HepG2 (cell line): Measurements from ENCODE around the gene LAMB2. TPM values are rescaled to one million over a fixed set of nuclear protein-coding genes. Genes with fewer than 3 reads are reported as not detected.

Experiments
- ADNP ChIP-seq: sonication (generic); formaldehyde crosslinking; IDR thresholded peaks from 2 replicates; pipeline ENCODE4 v1.4.0; 2020; ENCODE audit warnings: missing genetic modification reagents
- ELK4 ChIP-seq: sonication (generic); formaldehyde crosslinking; IDR thresholded peaks from 2 replicates; pipeline ENCODE4 v1.9.0; 2021; ENCODE audit warnings: missing genetic modification reagents, borderline replicate concordance
- HDAC1 ChIP-seq: sonication (generic); formaldehyde crosslinking; IDR thresholded peaks from 2 replicates; pipeline ENCODE4 v1.5.1; 2020; ENCODE audit warnings: mild to moderate bottlenecking, missing genetic modification reagents
- MAX ChIP-seq: IDR thresholded peaks from 2 replicates; pipeline ENCODE4 v1.6.1; 2012; ENCODE audit warnings: inconsistent platforms
- PRMT3 ChIP-seq: sonication (generic); formaldehyde crosslinking; IDR thresholded peaks from 2 replicates; pipeline ENCODE4 v1.8.1; 2022; ENCODE audit warnings: low read depth, mild to moderate bottlenecking, moderate library complexity, missing genetic modification reagents, borderline replicate concordance
- SMAD1 ChIP-seq: sonication (generic); formaldehyde crosslinking; IDR thresholded peaks from 2 replicates; pipeline ENCODE4 v1.4.0; 2020; ENCODE audit warnings: missing genetic modification reagents, low read depth, mild to moderate bottlenecking, borderline replicate concordance
- XRCC5 ChIP-seq: fragments of 200-400 bp; formaldehyde crosslinking; optimal IDR thresholded peaks from 2 replicates; pipeline ENCODE3; 2017; ENCODE audit warnings: mild to moderate bottlenecking, low read length
- ZNF224 ChIP-seq: sonication (generic); formaldehyde crosslinking; IDR thresholded peaks from 2 replicates; pipeline ENCODE4 v1.5.0; 2020; ENCODE audit warnings: mild to moderate bottlenecking, missing genetic modification reagents
- ZNF235 ChIP-seq: sonication (generic); formaldehyde crosslinking; IDR thresholded peaks from 2 replicates; pipeline ENCODE4 v1.8.1; 2023; ENCODE audit warnings: mild to moderate bottlenecking, missing genetic modification reagents, borderline replicate concordance
- ZNF318 ChIP-seq: sonication (generic); formaldehyde crosslinking; IDR thresholded peaks from 2 replicates; pipeline ENCODE4 v1.4.0; 2020; ENCODE audit warnings: mild to moderate bottlenecking, missing genetic modification reagents
- ZNF609 ChIP-seq: sonication (generic); formaldehyde crosslinking; IDR thresholded peaks from 2 replicates; pipeline ENCODE4 v1.4.0; 2020; ENCODE audit warnings: mild to moderate bottlenecking, missing genetic modification reagents, borderline replicate concordance
- ZNF652 ChIP-seq: IDR thresholded peaks from 2 replicates; pipeline ENCODE4 v1.6.1; 2016; ENCODE audit warnings: low read depth, borderline replicate concordance
- ZNF678 ChIP-seq: sonication (generic); formaldehyde crosslinking; IDR thresholded peaks from 2 replicates; pipeline ENCODE4 v1.4.0; 2020; ENCODE audit warnings: mild to moderate bottlenecking, missing genetic modification reagents
- ZNF816 ChIP-seq: sonication (generic); formaldehyde crosslinking; IDR thresholded peaks from 2 replicates; pipeline ENCODE4 v1.8.0; 2022; ENCODE audit warnings: missing genetic modification reagents, mild to moderate bottlenecking, borderline replicate concordance
- polyA plus RNA-seq, 8 experiments: library from polyadenylated mRNA; depleted of rRNA in 3 of 8; stranded (reverse) in 7 of 8; unstranded in 1 of 8; fragments of >200 nt; fragmentation: Illumina TruSeq in 4 of 8; extraction: Trizol in 4 of 8; gene quantifications; 2 replicates each; pipeline versions ENCODE4 v1.2.1 to v1.2.3, GENCODE V29; 2011 to 2016; ENCODE audit warnings: low read depth in 4 of 8, missing spikeins in 1 of 8, mixed read lengths in 1 of 8; ENCODE audit not compliant: insufficient read depth in 1 of 8
- total RNA-seq, 5 experiments: library from RNA; depleted of rRNA; stranded (reverse); fragments of >200 nt; fragmentation: Illumina TruSeq; extraction: Trizol; gene quantifications; 2 replicates each; pipeline ENCODE4 v1.2.3, GENCODE V29; 2016; ENCODE audit warnings: low read depth in 1 of 5

Gene LAMB2
- total and polyA plus RNA-seq, 2 of the 13 experiments (the other 11 are each of a cell fraction or from before 2014, with no cell fraction given), result 208 to 443 TPM

GRCh38 chr3:49171119-49171774 lies 38.4 kb upstream of the LAMB2 start, which contains the start of gene KLHDC8B (continued):
- TF ChIP-seq ADNP (CRISPR knock-in tag), result no peak; the same call in 1 of the 2 replicates
- peak; percentile 91 for TF ChIP-seq XRCC5
- no peak for TF ChIP-seq PRMT3 (CRISPR knock-in tag)
- peak; percentile 31; the same call in 1 of the 2 replicates for TF ChIP-seq ZNF609 (CRISPR knock-in tag)
- TF ChIP-seq ELK4 (CRISPR knock-in tag), result no peak
- TF ChIP-seq ZNF318 (CRISPR knock-in tag), result no peak
- 0 out of 2 replicates have a peak, but pooled peaks have one; percentile 40 for TF ChIP-seq ZNF235 (CRISPR knock-in tag)
- TF ChIP-seq ZNF678 (CRISPR knock-in tag), result no peak
- TF ChIP-seq SMAD1 (CRISPR knock-in tag), result no peak
- TF ChIP-seq HDAC1 (CRISPR knock-in tag), result peak; percentile 85
- peak; percentile 93 for TF ChIP-seq ZNF224 (CRISPR knock-in tag)
- no peak; the same call in 1 of the 2 replicates for TF ChIP-seq ZNF816 (CRISPR knock-in tag)
- peak; percentile 90 for TF ChIP-seq MAX
- TF ChIP-seq ZNF652 (CRISPR knock-in tag), result peak; percentile 98
